ENCODE measurements around the gene MAP4K3. TPM values are rescaled to one million over a fixed set of nuclear protein-coding genes. Genes with fewer than 3 reads are reported as not detected.

The MAP4K3 gene
- total and polyA plus RNA-seq, 8 donors: 13.5 to 166 (median 87.2) TPM

DNA sequence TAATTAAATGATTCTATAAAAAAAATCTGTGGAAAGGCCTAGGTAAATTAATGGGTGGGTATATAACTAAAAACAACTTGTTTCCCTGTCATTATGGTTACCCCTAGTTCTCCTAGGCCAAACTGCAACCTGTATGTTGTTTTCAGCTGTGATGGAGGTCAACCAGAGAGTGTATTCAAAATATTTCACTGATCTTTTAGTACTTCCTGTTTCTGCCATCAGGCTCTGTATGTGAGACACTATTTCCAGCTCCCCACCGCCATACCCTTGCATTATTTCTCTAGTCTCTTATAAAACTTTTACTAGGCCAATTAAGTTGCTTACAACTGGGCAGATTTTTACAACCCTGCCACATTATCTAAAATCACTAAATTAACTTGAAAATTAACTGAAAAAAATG lies 172.4 kb downstream of the MAP4K3 start:
- intact Hi-C loops (cut with DNase I; ENCODE audit: low total_unique reads): no loop called here
- peaks cover 9 to 72% (median 62%) of the 10 kb centered on the region in 4 donors for H3K36me3 ChIP-seq

DNA sequence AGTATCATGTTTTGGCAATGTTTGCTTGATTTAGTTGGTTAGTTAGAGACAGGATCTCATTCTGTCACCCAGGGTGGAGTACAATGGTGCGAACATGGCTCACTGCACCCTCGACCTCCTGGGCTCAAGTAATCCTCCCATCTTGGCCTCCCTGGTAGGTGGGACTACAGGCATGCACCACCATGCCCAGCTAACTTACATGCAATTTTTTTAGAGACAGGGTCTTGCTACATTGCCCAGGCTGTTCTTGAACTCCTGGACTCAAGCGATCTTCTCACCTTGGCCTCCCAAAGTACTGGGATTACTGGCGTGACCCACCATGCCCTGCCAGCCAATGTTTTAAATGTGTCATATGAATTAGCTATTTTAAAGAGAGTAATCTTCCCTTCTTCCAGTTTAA lies 177.0 kb downstream of the MAP4K3 start:
- WGBS, 5 donors: 92 to 98% (median 96%) methylated on average over 4 of the region's 4 CpGs
- no peak overlapping the region for H3K4me3 ChIP-seq
- H3K27ac ChIP-seq: no peak overlapping the region
- intact Hi-C loops (cut with DNase I; ENCODE audit: low total_unique reads): no loop called here
- no peaks in the 10 kb centered on the region for H3K4me1 ChIP-seq
- peaks cover 9 to 96% (median 92%) of the 10 kb centered on the region in 4 donors for H3K36me3 ChIP-seq
- TF ChIP-seq EP300 (IDR thresholded peaks at IDR 0.05) (no peak), POLR2AphosphoS5 (IDR thresholded peaks at IDR 0.05) (no peak), POLR2A (IDR thresholded peaks at IDR 0.05) (no peak)
- TF ChIP-seq, protein P1, sequence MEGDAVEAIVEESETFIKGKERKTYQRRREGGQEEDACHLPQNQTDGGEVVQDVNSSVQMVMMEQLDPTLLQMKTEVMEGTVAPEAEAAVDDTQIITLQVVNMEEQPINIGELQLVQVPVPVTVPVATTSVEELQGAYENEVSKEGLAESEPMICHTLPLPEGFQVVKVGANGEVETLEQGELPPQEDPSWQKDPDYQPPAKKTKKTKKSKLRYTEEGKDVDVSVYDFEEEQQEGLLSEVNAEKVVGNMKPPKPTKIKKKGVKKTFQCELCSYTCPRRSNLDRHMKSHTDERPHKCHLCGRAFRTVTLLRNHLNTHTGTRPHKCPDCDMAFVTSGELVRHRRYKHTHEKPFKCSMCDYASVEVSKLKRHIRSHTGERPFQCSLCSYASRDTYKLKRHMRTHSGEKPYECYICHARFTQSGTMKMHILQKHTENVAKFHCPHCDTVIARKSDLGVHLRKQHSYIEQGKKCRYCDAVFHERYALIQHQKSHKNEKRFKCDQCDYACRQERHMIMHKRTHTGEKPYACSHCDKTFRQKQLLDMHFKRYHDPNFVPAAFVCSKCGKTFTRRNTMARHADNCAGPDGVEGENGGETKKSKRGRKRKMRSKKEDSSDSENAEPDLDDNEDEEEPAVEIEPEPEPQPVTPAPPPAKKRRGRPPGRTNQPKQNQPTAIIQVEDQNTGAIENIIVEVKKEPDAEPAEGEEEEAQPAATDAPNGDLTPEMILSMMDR (IDR thresholded peaks at IDR 0.05): no peak
- no peaks in the 10 kb centered on the region for H3K27me3 ChIP-seq
- no peak for DNase-seq
- H3K9me3 ChIP-seq: no peaks in the 10 kb centered on the region

More for the DNA sequence above, 172.4 kb downstream of the MAP4K3 start:
- Histone ChIP-seq H3K27ac (no peak overlapping the region), H3K9me3 (no peaks in the 10 kb centered on the region), H3K27me3 (no peaks in the 10 kb centered on the region), H3K4me1 (peaks cover 0 to 9% (median 0%) of the 10 kb centered on the region in 4 donors), H3K4me3 (no peak overlapping the region)
- 84 to 100% (median 95%) methylated on average over 1 of the region's 1 CpG for WGBS, 5 donors
- TF ChIP-seq POLR2AphosphoS5 (IDR thresholded peaks at IDR 0.05): no peak
- TF ChIP-seq POLR2A (IDR thresholded peaks at IDR 0.05): no peak
- TF ChIP-seq, protein P1 (IDR thresholded peaks at IDR 0.05): no peak
- TF ChIP-seq EP300 (IDR thresholded peaks at IDR 0.05): no peak
- DNase-seq: no peak

DNA sequence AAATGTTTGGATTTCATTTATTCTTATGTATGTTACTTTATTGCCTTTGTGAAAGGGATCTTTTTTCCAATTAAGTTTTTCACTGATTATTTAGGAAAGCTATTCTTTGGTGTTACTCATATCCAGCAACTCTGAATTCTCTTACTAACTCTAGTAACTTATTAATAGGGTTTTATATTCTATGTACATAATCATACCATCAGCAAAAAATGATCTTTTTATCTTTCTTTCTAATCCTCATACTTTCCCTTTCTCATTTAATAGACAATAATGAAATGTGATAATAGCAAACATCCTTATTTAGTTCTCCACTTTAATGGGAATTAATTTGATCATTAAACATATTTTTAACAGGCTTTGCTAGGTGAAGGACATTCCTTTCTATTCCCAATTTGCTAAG lies 181.0 kb downstream of the MAP4K3 start:
- intact Hi-C loops (cut with DNase I; ENCODE audit: low total_unique reads): no loop called here
- no peak for TF ChIP-seq POLR2AphosphoS5 (IDR thresholded peaks at IDR 0.05)
- TF ChIP-seq, protein P1 (IDR thresholded peaks at IDR 0.05): no peak
- TF ChIP-seq POLR2A (IDR thresholded peaks at IDR 0.05): no peak
- no peak for TF ChIP-seq EP300 (IDR thresholded peaks at IDR 0.05)
- H3K4me3 ChIP-seq: no peak overlapping the region
- H3K27ac ChIP-seq: no peak overlapping the region
- DNase-seq: no peak
- H3K4me1 ChIP-seq: no peaks in the 10 kb centered on the region
- no peaks in the 10 kb centered on the region for H3K27me3 ChIP-seq
- H3K36me3 ChIP-seq: peaks cover 28 to 97% (median 95%) of the 10 kb centered on the region in 4 donors
- H3K9me3 ChIP-seq: no peaks in the 10 kb centered on the region

DNA sequence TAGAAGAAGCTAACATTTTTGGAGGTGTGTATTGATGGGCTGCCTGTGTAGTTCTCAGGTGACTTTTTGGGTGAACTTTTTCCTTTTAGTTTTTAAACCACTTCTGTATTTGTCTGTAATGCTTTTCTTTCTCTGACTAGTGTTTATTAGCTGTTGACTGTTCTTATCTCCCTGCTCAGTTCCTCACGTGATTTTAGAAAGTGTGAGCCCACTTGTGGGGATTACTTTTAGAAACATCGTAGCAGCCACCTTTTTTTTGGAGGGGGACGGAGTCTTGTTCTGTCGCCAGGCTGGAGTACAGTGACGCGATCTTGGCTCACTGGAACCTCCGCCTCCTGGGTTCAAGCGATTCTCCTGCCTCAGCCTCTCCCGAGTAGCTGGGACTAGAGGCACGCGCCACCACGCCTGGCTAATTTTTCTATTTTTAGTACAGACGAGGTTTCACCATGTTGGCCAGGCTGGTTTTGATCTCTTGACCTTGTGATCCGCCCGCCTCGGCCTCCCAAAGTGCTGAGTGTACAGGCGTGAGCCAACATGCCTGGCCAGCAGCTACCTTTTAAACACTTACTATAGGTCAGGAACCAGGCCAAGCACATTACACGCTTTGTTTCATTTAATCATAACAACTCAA lies 184.1 kb downstream of the MAP4K3 start:
- H3K4me1 ChIP-seq: no peaks in the 10 kb centered on the region
- no peak for DNase-seq
- intact Hi-C loops (cut with DNase I; ENCODE audit: low total_unique reads): no loop called here
- peaks cover 35 to 89% (median 87%) of the 10 kb centered on the region in 4 donors for H3K36me3 ChIP-seq
- TF ChIP-seq, protein P1 (IDR thresholded peaks at IDR 0.05): no peak
- TF ChIP-seq EP300 (IDR thresholded peaks at IDR 0.05): no peak
- TF ChIP-seq POLR2AphosphoS5 (IDR thresholded peaks at IDR 0.05): no peak
- no peak for TF ChIP-seq POLR2A (IDR thresholded peaks at IDR 0.05)
- no peaks in the 10 kb centered on the region for H3K9me3 ChIP-seq
- 88 to 93% (median 91%) methylated on average over 18 of the region's 18 CpGs for whole genome bisulfite sequencing, 5 donors
- no peak overlapping the region for H3K4me3 ChIP-seq
- no peaks in the 10 kb centered on the region for H3K27me3 ChIP-seq
- no peak overlapping the region for H3K27ac ChIP-seq
